OCI-M2 (cell line): Measurements from ENCODE around the gene TRIM72.
"Not testable (repeated sequence)": the region's sequence is repeated elsewhere in the genome, so short reads cannot be mapped to it uniquely, and the experiment has no call there.

ENCODE experiments used
- DNase-seq: peaks from one replicate; lab custom pipeline; 2025; ENCODE audit not compliant: unreplicated experiment; lab: John Stamatoyannopoulos, UW

The TRIM72 gene

GRCh38 chr16:31214708-31215286 is 878 bp downstream of the TRIM72 start:
- no peak for DNase-seq

- DNase-seq: no peak
Measured at GRCh38 chr16:31215287-31216162, 1.6 kb downstream of the TRIM72 start.

GRCh38 chr16:31216422-31217135 is 2.7 kb downstream of the TRIM72 start, which contains the start of gene PYDC1:
PYDC1 (minus strand) TSS chr16:31217135; CDS start chr16:31217028, 107 bp downstream.
- DNase-seq: no peak

- DNase-seq: no peak
Measured at GRCh38 chr16:31217136-31217530, 3.2 kb downstream of the TRIM72 start.

GRCh38 chr16:31219154-31219741 is 5.3 kb downstream of the TRIM72 start:
- no peak for DNase-seq

DNA sequence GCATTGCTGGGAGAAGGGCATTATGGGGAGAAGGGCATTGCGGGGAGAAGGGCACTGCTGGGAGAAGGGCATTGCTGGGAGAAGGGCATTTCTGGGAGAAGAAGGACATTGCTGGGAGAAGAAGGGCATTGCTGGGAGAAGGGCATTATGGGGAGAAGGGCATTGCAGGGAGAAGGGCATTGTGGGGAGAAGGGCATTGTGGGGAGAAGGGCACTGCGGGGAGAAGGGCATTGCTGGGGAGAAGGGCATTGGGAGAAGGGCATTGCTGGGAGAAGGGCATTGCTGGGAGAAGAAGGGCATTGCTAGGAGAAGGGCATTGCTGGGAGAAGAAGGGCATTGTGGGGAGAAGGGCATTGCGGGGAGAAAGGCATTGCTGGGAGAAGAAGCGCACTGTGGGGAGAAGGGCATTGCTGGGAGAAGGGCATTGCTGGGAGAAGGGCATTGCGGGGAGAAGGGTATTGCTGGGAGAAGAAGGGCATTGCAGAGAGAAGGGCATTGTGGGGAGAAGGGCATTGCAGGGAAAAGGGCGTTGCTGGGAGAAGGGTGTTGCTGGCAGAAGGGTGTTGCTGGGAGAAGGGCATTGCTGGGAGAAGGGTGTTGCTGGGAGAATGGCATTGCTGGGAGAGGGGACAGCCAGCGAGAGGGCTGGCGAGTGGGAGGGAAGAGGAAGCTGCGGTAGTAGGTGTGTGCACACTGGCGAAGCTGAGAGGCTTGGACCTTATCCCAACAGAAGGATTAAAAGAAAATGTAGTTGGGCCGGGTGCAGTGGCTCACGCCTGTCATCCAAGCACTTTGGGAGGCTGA is 7.6 kb downstream of the TRIM72 start:
- DNase-seq: no peak

DNA sequence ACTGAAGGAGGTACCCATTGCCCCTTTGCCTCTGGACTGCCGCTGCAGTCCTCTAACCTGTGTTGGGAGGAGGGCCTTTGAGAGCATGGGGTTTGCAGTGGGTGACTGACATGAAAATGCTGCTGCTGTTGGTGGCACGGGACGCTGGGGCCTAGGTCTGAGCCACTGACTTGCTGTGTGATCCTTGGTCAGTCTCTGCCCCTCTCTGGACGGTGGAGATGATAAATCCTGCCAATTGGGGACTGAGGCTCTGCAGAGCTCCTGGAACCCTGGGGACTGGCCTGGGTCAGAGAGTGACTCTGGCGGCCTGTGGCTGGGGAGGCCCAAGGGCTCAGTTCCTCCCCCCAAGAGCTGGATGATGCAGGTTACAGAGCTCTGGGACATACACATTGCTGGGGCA is 9.1 kb downstream of the TRIM72 start:
- DNase-seq: no peak

DNA sequence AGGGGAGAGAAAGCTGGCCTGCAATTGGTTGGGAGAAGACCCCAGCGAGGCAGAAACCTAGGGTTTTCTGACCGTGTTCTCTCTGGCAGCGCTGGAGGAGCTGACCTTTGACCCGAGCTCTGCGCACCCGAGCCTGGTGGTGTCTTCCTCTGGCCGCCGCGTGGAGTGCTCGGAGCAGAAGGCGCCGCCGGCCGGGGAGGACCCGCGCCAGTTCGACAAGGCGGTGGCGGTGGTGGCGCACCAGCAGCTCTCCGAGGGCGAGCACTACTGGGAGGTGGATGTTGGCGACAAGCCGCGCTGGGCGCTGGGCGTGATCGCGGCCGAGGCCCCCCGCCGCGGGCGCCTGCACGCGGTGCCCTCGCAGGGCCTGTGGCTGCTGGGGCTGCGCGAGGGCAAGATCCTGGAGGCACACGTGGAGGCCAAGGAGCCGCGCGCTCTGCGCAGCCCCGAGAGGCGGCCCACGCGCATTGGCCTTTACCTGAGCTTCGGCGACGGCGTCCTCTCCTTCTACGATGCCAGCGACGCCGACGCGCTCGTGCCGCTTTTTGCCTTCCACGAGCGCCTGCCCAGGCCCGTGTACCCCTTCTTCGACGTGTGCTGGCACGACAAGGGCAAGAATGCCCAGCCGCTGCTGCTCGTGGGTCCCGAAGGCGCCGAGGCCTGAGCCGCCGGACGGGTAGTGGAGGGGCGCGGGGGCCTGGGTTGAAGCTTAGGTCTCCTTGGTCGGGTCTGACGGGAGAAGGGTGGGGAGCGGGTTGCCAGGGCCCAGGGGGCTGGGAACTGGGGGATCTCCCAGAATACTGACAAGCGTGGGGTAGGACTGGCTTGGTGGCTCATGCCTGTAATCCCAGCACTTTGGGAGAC is 10.4 kb downstream of the TRIM72 start:
- no peak for DNase-seq

- DNase-seq: no peak
Measured at GRCh38 chr16:31225193-31225592, 11.3 kb downstream of the TRIM72 start.

DNA sequence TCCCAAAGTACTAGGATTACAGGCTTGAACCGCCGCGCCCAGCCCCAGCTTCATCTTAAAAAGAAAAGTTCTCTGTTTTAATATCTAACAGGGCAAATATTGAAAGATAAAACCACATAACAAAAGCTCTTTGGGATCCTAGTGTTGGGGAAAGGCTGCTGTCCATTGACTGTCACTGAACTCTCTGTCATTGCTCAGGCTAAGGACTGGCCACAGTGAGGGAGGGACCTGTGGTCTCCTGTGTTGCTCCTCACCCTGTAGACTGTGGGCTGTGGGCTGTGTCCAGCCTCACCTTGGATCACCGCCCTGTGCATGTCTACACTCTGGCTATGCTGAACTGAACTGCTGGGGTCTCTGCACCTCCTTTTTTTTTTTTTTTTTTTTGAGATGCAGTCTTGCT is 14.3 kb downstream of the TRIM72 start:
- DNase-seq: no peak

- no peak for DNase-seq
Measured at GRCh38 chr16:31229501-31229900, 15.6 kb downstream of the TRIM72 start.

- DNase-seq: no peak
Measured at GRCh38 chr16:31238041-31238440, 24.1 kb downstream of the TRIM72 start.

GRCh38 chr16:31242206-31242605 is 28.3 kb downstream of the TRIM72 start:
- DNase-seq: no peak

GRCh38 chr16:31243734-31244670 is 30.1 kb downstream of the TRIM72 start:
- DNase-seq: peak; percentile 33

DNA sequence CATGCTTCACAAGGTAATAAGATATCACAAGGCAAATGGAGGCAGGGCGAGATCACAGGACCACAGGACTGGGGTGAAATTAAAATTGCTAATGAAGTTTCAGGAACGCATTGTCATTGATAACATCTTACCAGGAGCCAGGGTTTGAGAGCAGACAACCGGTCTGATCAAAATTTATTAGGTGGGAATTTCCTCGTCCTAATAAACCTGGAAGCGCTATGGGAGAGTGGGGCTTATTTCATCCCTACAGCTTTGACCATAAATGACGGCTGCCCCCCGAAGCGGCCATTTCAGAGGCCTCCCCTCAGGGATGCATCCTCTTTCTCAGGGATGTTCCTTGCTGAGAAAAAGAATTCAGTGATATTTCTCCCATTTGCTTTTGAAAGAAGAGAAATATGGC is 31.7 kb downstream of the TRIM72 start:
- not testable (repeated sequence) for DNase-seq

DNA sequence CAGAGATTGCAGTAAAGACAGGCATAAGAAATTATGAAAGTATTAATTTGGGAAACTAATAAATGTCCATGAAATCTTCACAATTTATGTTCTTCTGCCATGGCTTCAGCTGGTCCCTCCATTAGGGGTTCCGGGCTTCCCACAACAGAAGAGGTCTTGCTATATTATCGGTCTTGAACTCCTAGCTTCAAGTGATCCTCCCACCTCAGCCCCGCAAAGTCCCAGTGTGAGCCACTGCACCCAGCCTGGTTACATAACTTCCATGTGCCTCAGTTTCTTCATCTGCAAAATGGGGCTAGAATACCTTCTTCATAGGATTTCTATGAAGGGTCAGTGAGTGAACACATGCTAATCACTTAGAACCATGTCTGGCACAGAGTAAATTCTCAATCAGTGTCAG is 32.4 kb downstream of the TRIM72 start:
- DNase-seq: no peak

DNA sequence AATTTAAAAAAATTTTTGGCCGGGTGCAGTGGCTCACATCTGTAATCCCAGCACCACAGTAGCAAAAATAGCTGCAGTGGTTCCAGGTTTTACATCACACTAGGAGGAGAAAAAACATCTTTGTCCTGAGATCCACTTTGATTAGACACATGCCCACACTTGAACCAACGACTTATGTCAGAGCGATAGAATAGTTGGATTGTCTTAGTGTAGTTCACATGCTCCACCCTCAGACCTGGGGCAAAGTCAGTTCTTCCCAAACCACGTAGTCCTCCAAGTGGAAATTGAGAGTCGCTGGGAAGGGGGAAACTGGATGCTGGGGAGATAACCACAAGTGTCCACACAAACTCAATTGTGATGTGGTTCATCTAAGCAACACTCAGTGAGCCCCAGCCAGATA is 34.4 kb downstream of the TRIM72 start:
- no peak for DNase-seq

DNA sequence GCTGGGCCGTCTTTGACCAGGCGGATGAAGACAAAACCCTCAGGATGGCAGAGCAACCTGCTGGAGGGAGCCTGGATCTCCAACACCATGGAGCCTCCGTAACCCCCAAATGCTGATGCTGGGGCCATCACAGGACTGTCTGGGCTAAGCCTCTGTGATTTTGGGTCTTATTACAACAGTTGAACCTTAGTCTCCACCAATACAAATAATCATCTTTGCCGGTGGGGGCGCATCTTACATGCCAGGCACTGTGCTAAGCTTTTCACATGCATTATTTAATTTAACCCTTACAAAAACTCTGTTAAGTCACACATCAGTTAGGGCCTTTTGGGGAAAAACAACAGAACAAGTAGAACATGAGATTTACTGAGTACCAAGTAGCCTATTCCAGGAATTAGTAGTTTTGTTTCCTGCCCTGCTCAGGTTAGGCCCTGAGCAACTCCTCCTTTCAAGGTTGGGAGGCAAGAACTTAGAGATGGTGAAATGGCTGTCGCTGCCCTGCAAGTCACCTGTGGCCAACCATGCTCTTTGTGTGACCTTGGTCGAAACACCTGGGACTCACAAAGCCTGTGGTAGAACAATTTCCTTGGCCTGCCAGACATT is 37.0 kb downstream of the TRIM72 start:
- DNase-seq: no peak
